Measurements from ENCODE around the gene CFAP52. TPM values are rescaled to one million over a fixed set of nuclear protein-coding genes. Genes with fewer than 3 reads are reported as not detected.
"Not testable (repeated sequence)": the region's sequence is repeated elsewhere in the genome, so short reads cannot be mapped to it uniquely, and the experiment has no call there.

Gene CFAP52
- total and polyA plus RNA-seq, 7 experiments from 2014 or later, result not detected

GRCh38 chr17:9636501-9636900 lies 60.1 kb downstream of the CFAP52 start:
- POLR2A ChIA-PET, result no interaction called here
- Histone ChIP-seq H3K27ac (ENCODE audit: low read depth, low read length) (no peak overlapping the region), H3K4me3 (ENCODE audit: low read length) (no peak overlapping the region), H3K9me3 (ENCODE audit: control insufficient read depth in 2 of 3, low read length in 3 of 3) (no peaks in the 10 kb centered on the region), H3K36me3 (ENCODE audit: control insufficient read depth in 2 of 3, insufficient read depth in 3 of 3, low read length in 3 of 3) (no peaks in the 10 kb centered on the region), H3K4me1 (ENCODE audit: control insufficient read depth in 2 of 2, insufficient read depth in 2 of 2, low read length in 2 of 2) (no peaks in the 10 kb centered on the region), H3K27me3 (ENCODE audit: control insufficient read depth in 2 of 2, insufficient read depth in 2 of 2, low read length in 2 of 2) (no peaks in the 10 kb centered on the region)
- ATAC-seq, result no peak
- no peak for DNase-seq
- peaks cover 0 to 5% (median 0%) of the 10 kb centered on the region in 11 donors for H3K9me3 Mint-ChIP-seq
- CTCF ChIA-PET, result no interaction called here
- intact Hi-C loops (cut with micrococcal nuclease), result no loop called here
- no peak overlapping the region for H3K4me3 Mint-ChIP-seq
- H3K36me3 Mint-ChIP-seq, result peaks cover 0 to 3% (median 0%) of the 10 kb centered on the region in 5 donors
- peaks cover under 1 to 40% (median 34%) of the 10 kb centered on the region in 5 donors for H3K27me3 Mint-ChIP-seq
- no peak overlapping the region for H3K27ac Mint-ChIP-seq
- no peaks in the 10 kb centered on the region for H3K4me1 Mint-ChIP-seq

- H3K36me3 Mint-ChIP-seq; H3K9me3 Mint-ChIP-seq; H3K27me3 ChIP-seq (ENCODE audit: control insufficient read depth in 2 of 2, insufficient read depth in 2 of 2, low read length in 2 of 2); H3K36me3 ChIP-seq (ENCODE audit: control insufficient read depth in 2 of 3, insufficient read depth in 3 of 3, low read length in 3 of 3); DNase-seq; POLR2A ChIA-PET; H3K4me1 ChIP-seq (ENCODE audit: control insufficient read depth in 2 of 2, insufficient read depth in 2 of 2, low read length in 2 of 2); H3K27ac Mint-ChIP-seq; H3K27ac ChIP-seq (ENCODE audit: low read depth, low read length); H3K4me3 Mint-ChIP-seq; intact Hi-C loops (cut with micrococcal nuclease); ATAC-seq; CTCF ChIA-PET; H3K9me3 ChIP-seq (ENCODE audit: control insufficient read depth in 2 of 3, low read length in 3 of 3); H3K4me3 ChIP-seq (ENCODE audit: low read length): not testable (repeated sequence)
- H3K4me1 Mint-ChIP-seq, result peaks cover 0 to 13% (median 7%) of the 10 kb centered on the region in 7 donors
- H3K27me3 Mint-ChIP-seq, result peaks cover 28 to 53% (median 43%) of the 10 kb centered on the region in 5 donors
Observed at GRCh38 chr17:9640388-9640787, 63.9 kb downstream of the CFAP52 start.

- H3K9me3 Mint-ChIP-seq, result peaks cover 0 to 5% (median 0%) of the 10 kb centered on the region in 11 donors
- no peak overlapping the region for H3K4me3 ChIP-seq (ENCODE audit: low read length)
- peaks cover 0 to 21% (median 15%) of the 10 kb centered on the region in 7 donors for H3K4me1 Mint-ChIP-seq
- ATAC-seq (no peak), DNase-seq (no peak)
- H3K4me3 Mint-ChIP-seq, result peak overlapping the region in 6 of 10 donors; percentile 9 to 75 (median 52)
- no peak overlapping the region for H3K27ac ChIP-seq (ENCODE audit: low read depth, low read length)
- intact Hi-C loops (cut with micrococcal nuclease), result no loop called here
- no peak overlapping the region for H3K27ac Mint-ChIP-seq
- POLR2A ChIA-PET, result no interaction called here
- CTCF ChIA-PET, result no interaction called here
- H3K9me3 ChIP-seq (ENCODE audit: control insufficient read depth in 2 of 3, low read length in 3 of 3), result no peaks in the 10 kb centered on the region
- peaks cover 0 to 3% of the 10 kb centered on the region in 2 donors for H3K4me1 ChIP-seq (ENCODE audit: control insufficient read depth in 2 of 2, insufficient read depth in 2 of 2, low read length in 2 of 2)
- H3K36me3 Mint-ChIP-seq, result peaks cover 0 to 5% (median 0%) of the 10 kb centered on the region in 5 donors
- peaks cover 0 to 14% of the 10 kb centered on the region in 2 donors for H3K27me3 ChIP-seq (ENCODE audit: control insufficient read depth in 2 of 2, insufficient read depth in 2 of 2, low read length in 2 of 2)
- H3K36me3 ChIP-seq (ENCODE audit: control insufficient read depth in 2 of 3, insufficient read depth in 3 of 3, low read length in 3 of 3), result no peaks in the 10 kb centered on the region
- peaks cover 50 to 67% (median 58%) of the 10 kb centered on the region in 5 donors for H3K27me3 Mint-ChIP-seq
Observed at GRCh38 chr17:9643611-9644010, 67.2 kb downstream of the CFAP52 start.

GRCh38 chr17:9644910-9645751 lies 68.7 kb downstream of the CFAP52 start, which contains the start of gene USP43:
Gene USP43, plus strand, starts transcription at chr17:9645517. Its CDS starts 116 bp downstream, at chr17:9645633.
- Histone ChIP-seq H3K27me3 (ENCODE audit: control insufficient read depth in 2 of 2, insufficient read depth in 2 of 2, low read length in 2 of 2) (peaks cover 0 to 14% of the 10 kb centered on the region in 2 donors), H3K4me3 (ENCODE audit: low read length) (peak within 1 kb of the TSS; percentile 43), H3K36me3 (ENCODE audit: control insufficient read depth in 2 of 3, insufficient read depth in 3 of 3, low read length in 3 of 3) (no peaks in the 10 kb centered on the region), H3K4me1 (ENCODE audit: control insufficient read depth in 2 of 2, insufficient read depth in 2 of 2, low read length in 2 of 2) (peaks cover 0 to 3% of the 10 kb centered on the region in 2 donors), H3K9me3 (ENCODE audit: control insufficient read depth in 2 of 3, low read length in 3 of 3) (no peaks in the 10 kb centered on the region), H3K27ac (ENCODE audit: low read depth, low read length) (no peak within 1 kb of the TSS)
- Mint-ChIP-seq H3K27ac (peak within 1 kb of the TSS in 1 of 9 donors; percentile 46), H3K36me3 (peaks cover 0 to 5% (median 0%) of the 10 kb centered on the region in 5 donors), H3K9me3 (peaks cover 0 to 4% (median 0%) of the 10 kb centered on the region in 11 donors), H3K27me3 (peaks cover 54 to 59% (median 56%) of the 10 kb centered on the region in 5 donors), H3K4me1 (peaks cover 0 to 21% (median 15%) of the 10 kb centered on the region in 7 donors), H3K4me3 (peak within 1 kb of the TSS; percentile 66 to 87 (median 77))
- peak in 1 of 9 donors; percentile 1 for DNase-seq
- ChIA-PET CTCF (no interaction called here), POLR2A (no interaction called here)
- intact Hi-C loops (cut with micrococcal nuclease), result no loop called here
- ATAC-seq, result peak; percentile 54

- Mint-ChIP-seq H3K4me1 (peaks cover 0 to 21% (median 15%) of the 10 kb centered on the region in 7 donors), H3K4me3 (peak overlapping the region; percentile 51 to 87 (median 75)), H3K36me3 (peaks cover 0 to 5% (median 0%) of the 10 kb centered on the region in 5 donors), H3K27me3 (peaks cover 51 to 58% (median 56%) of the 10 kb centered on the region in 5 donors), H3K9me3 (peaks cover 0 to 4% (median 0%) of the 10 kb centered on the region in 11 donors), H3K27ac (peak overlapping the region in 1 of 9 donors; percentile 46)
- Histone ChIP-seq H3K9me3 (ENCODE audit: control insufficient read depth in 2 of 3, low read length in 3 of 3) (no peaks in the 10 kb centered on the region), H3K36me3 (ENCODE audit: control insufficient read depth in 2 of 3, insufficient read depth in 3 of 3, low read length in 3 of 3) (no peaks in the 10 kb centered on the region), H3K4me1 (ENCODE audit: control insufficient read depth in 2 of 2, insufficient read depth in 2 of 2, low read length in 2 of 2) (peaks cover 0 to 3% of the 10 kb centered on the region in 2 donors), H3K27ac (ENCODE audit: low read depth, low read length) (no peak overlapping the region), H3K27me3 (ENCODE audit: control insufficient read depth in 2 of 2, insufficient read depth in 2 of 2, low read length in 2 of 2) (peaks cover 0 to 14% of the 10 kb centered on the region in 2 donors), H3K4me3 (ENCODE audit: low read length) (no peak overlapping the region)
- DNase-seq (no peak), ATAC-seq (peak; percentile 54)
- ChIA-PET POLR2A (interaction anchor here (0.7 kb wide), 1 partner anchor 129 kb away, joined by 3 read pairs; no protein-coding TSS in a partner anchor), CTCF (no interaction called here)
- intact Hi-C loops (cut with micrococcal nuclease), result no loop called here
Observed at GRCh38 chr17:9645851-9646545, 69.6 kb downstream of the CFAP52 start.

DNA sequence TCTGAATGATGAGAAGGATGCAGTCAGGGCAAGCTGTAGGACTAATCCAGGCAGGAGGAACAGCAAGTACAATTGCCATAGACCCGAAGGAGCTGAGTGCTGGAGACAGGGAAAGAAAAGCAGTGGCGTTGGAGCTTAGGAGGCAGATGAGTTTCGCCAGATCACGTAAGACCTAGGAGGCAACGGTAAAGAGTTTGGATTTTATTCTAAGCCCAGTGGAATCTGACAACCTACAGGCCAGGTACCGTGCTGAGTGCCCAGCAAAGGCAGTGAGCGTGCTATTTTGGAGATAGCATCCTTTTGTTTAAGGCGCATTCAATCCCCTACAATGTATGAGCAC lies 70.1 kb downstream of the CFAP52 start:
- H3K27me3 Mint-ChIP-seq, result peaks cover 56 to 61% (median 58%) of the 10 kb centered on the region in 5 donors
- no peak overlapping the region for H3K27ac Mint-ChIP-seq
- H3K27me3 ChIP-seq (ENCODE audit: control insufficient read depth in 2 of 2, insufficient read depth in 2 of 2, low read length in 2 of 2), result peaks cover 0 to 14% of the 10 kb centered on the region in 2 donors
- H3K4me3 Mint-ChIP-seq, result peak overlapping the region; percentile 51 to 87 (median 75)
- intact Hi-C loops (cut with micrococcal nuclease), result no loop called here
- H3K27ac ChIP-seq (ENCODE audit: low read depth, low read length), result no peak overlapping the region
- H3K4me1 ChIP-seq (ENCODE audit: control insufficient read depth in 2 of 2, insufficient read depth in 2 of 2, low read length in 2 of 2), result peaks cover 0 to 3% of the 10 kb centered on the region in 2 donors
- peaks cover 0 to 5% (median 0%) of the 10 kb centered on the region in 5 donors for H3K36me3 Mint-ChIP-seq
- H3K9me3 Mint-ChIP-seq, result peaks cover 0 to 4% (median 0%) of the 10 kb centered on the region in 11 donors
- CTCF ChIA-PET, result no interaction called here
- no peak overlapping the region for H3K4me3 ChIP-seq (ENCODE audit: low read length)
- H3K36me3 ChIP-seq (ENCODE audit: control insufficient read depth in 2 of 3, insufficient read depth in 3 of 3, low read length in 3 of 3), result no peaks in the 10 kb centered on the region
- H3K9me3 ChIP-seq (ENCODE audit: control insufficient read depth in 2 of 3, low read length in 3 of 3), result no peaks in the 10 kb centered on the region
- H3K4me1 Mint-ChIP-seq, result peaks cover 0 to 21% (median 15%) of the 10 kb centered on the region in 7 donors
- POLR2A ChIA-PET, result interaction anchor here (0.7 kb wide), 1 partner anchor 129 kb away, joined by 3 read pairs; no protein-coding TSS in a partner anchor
- DNase-seq (no peak), ATAC-seq (no peak)
